GM21390 (cell line): Measurements from ENCODE around the gene NPLOC4.

ENCODE experiments used
- ATAC-seq: cut with Tn5 transposase; IDR thresholded peaks from one replicate; pipeline ENCODE4 v1.9.1; 2021; ENCODE audit not compliant: unreplicated experiment

Gene NPLOC4

GRCh38 chr17:81549826-81550225 is 87.1 kb downstream of the NPLOC4 start:
- ATAC-seq: no peak

GRCh38 chr17:81549031-81549557 is 87.8 kb downstream of the NPLOC4 start:
- no peak for ATAC-seq

GRCh38 chr17:81547614-81547982 is 89.3 kb downstream of the NPLOC4 start:
- no peak for ATAC-seq

GRCh38 chr17:81546906-81547613 is 89.9 kb downstream of the NPLOC4 start:
- ATAC-seq: no peak

GRCh38 chr17:81545160-81545949 is 91.6 kb downstream of the NPLOC4 start:
- ATAC-seq: no peak

GRCh38 chr17:81544281-81544974 is 92.5 kb downstream of the NPLOC4 start:
- no peak for ATAC-seq

- no peak for ATAC-seq
Observed at GRCh38 chr17:81543756-81544155, 93.2 kb downstream of the NPLOC4 start.

- no peak for ATAC-seq
Observed at GRCh38 chr17:81543339-81543675, 93.6 kb downstream of the NPLOC4 start.

GRCh38 chr17:81542431-81543338 is 94.2 kb downstream of the NPLOC4 start:
- no peak for ATAC-seq

GRCh38 chr17:81541123-81541522 is 95.8 kb downstream of the NPLOC4 start:
- ATAC-seq: no peak

GRCh38 chr17:81540676-81541027 is 96.3 kb downstream of the NPLOC4 start:
- ATAC-seq: no peak

GRCh38 chr17:81539961-81540675 is 96.8 kb downstream of the NPLOC4 start:
- no peak for ATAC-seq

GRCh38 chr17:81539571-81539900 is 97.4 kb downstream of the NPLOC4 start:
- no peak for ATAC-seq

- no peak for ATAC-seq
Observed at GRCh38 chr17:81538651-81539570, 98.0 kb downstream of the NPLOC4 start.

GRCh38 chr17:81537856-81538555 is 98.9 kb downstream of the NPLOC4 start:
- ATAC-seq: no peak

- ATAC-seq: no peak
Observed at GRCh38 chr17:81537343-81537855, 99.5 kb downstream of the NPLOC4 start.

- no peak for ATAC-seq
Observed at GRCh38 chr17:81536299-81537290, 100.3 kb downstream of the NPLOC4 start.
